NCI-H2107 treated with DMSO at 0.1 percent for 48 hours (cell line): Measurements from ENCODE around the gene PAFAH1B2.
"Not testable (repeated sequence)": the region's sequence is repeated elsewhere in the genome, so short reads cannot be mapped to it uniquely, and the experiment has no call there.

Source experiments
- DNase-seq: peaks from one replicate; lab custom pipeline; 2025; ENCODE audit not compliant: unreplicated experiment; lab: John Stamatoyannopoulos, UW

The PAFAH1B2 gene

GRCh38 chr11:117143871-117144476 is at the start of gene PAFAH1B2:
PAFAH1B2 (plus strand) TSS chr11:117144287; CDS start chr11:117152448, 8,161 bp downstream.
- DNase-seq = peak; percentile 81

GRCh38 chr11:117094776-117095175 is 49.3 kb upstream of the PAFAH1B2 start:
- DNase-seq = peak; percentile 30

GRCh38 chr11:117095284-117096161 is 48.6 kb upstream of the PAFAH1B2 start:
- peak; percentile 32 for DNase-seq

GRCh38 chr11:117096201-117096991 is 47.7 kb upstream of the PAFAH1B2 start:
- no peak for DNase-seq

- no peak for DNase-seq
Observed at GRCh38 chr11:117097014-117097388, 47.1 kb upstream of the PAFAH1B2 start.

- no peak for DNase-seq
Observed at GRCh38 chr11:117097389-117098268, 46.5 kb upstream of the PAFAH1B2 start.

- peak; percentile 69 for DNase-seq
Observed at GRCh38 chr11:117098269-117099232, 45.5 kb upstream of the PAFAH1B2 start, which contains the start of gene SIK3. SIK3 (minus strand) TSS chr11:117098428; CDS start chr11:117098415, 13 bp downstream.

GRCh38 chr11:117099696-117100095 is 44.4 kb upstream of the PAFAH1B2 start:
- no peak for DNase-seq

- DNase-seq = no peak
Observed at GRCh38 chr11:117100556-117100955, 43.5 kb upstream of the PAFAH1B2 start.

GRCh38 chr11:117107701-117108590 is 36.1 kb upstream of the PAFAH1B2 start:
- DNase-seq = no peak

GRCh38 chr11:117110294-117110950 is 33.7 kb upstream of the PAFAH1B2 start:
- no peak for DNase-seq

- not testable (repeated sequence) for DNase-seq
Observed at GRCh38 chr11:117112497-117112896, 31.6 kb upstream of the PAFAH1B2 start.

GRCh38 chr11:117112939-117113338 is 31.1 kb upstream of the PAFAH1B2 start:
- DNase-seq = not testable (repeated sequence)

GRCh38 chr11:117117681-117118080 is 26.4 kb upstream of the PAFAH1B2 start:
- DNase-seq = no peak

- DNase-seq = no peak
Observed at GRCh38 chr11:117121176-117121575, 22.9 kb upstream of the PAFAH1B2 start.

GRCh38 chr11:117122556-117122955 is 21.5 kb upstream of the PAFAH1B2 start:
- no peak for DNase-seq

- DNase-seq = no peak
Observed at GRCh38 chr11:117126223-117126965, 17.7 kb upstream of the PAFAH1B2 start.
